Subcutaneous abdominal adipose tissue (tissue), 5 donors: ENCODE data around the gene TARBP2.

ENCODE experiments used
- H3K27ac ChIP-seq: one replicate; pipeline ENCODE4 v1.7.0; 2013; ENCODE audit warnings: low read depth, mild to moderate bottlenecking, inconsistent platforms, low read length, moderate library complexity
- H3K27me3 ChIP-seq, 5 donors: one replicate each; pipeline ENCODE4 v1.7.0; 2013; ENCODE audit warnings: low read length in 5 of 5, inconsistent platforms in 1 of 5; ENCODE audit not compliant: control insufficient read depth in 5 of 5, insufficient read depth in 4 of 5
- H3K36me3 ChIP-seq, 5 donors: one replicate each; pipeline ENCODE4 v1.7.0; 2013; ENCODE audit warnings: low read length in 5 of 5; ENCODE audit not compliant: control insufficient read depth in 5 of 5, insufficient read depth in 5 of 5
- H3K4me1 ChIP-seq, 5 donors: one replicate each; pipeline ENCODE4 v1.7.0; 2013; ENCODE audit warnings: low read length in 5 of 5, mild to moderate bottlenecking in 3 of 5, moderate library complexity in 1 of 5; ENCODE audit not compliant: control insufficient read depth in 5 of 5, insufficient read depth in 5 of 5
- H3K4me3 ChIP-seq, 5 donors: one replicate each; pipeline ENCODE4 v1.7.0; 2013; ENCODE audit warnings: low read length in 5 of 5, low read depth in 1 of 5
- H3K9ac ChIP-seq, 5 donors: one replicate each; pipeline ENCODE4 v1.7.0; 2013; ENCODE audit warnings: low read length in 5 of 5, mild to moderate bottlenecking in 4 of 5, moderate library complexity in 3 of 5
- H3K9me3 ChIP-seq, 5 donors: one replicate each; pipeline ENCODE4 v1.7.0; 2013; ENCODE audit warnings: low read length in 5 of 5; ENCODE audit not compliant: control insufficient read depth in 5 of 5
- donor health status: healthy.
- donor health status: healthy.
- donor health status: healthy.
- donor health status: healthy.
- donor health status: healthy.

Gene TARBP2

GRCh38 chr12:53493610-53494391, 7.3 kb upstream of the TARBP2 start:
- Histone ChIP-seq H3K4me3 (peak overlapping the region; percentile 44 to 74 (median 64)), H3K27ac (peak overlapping the region; percentile 52), H3K27me3 (no peaks in the 10 kb centered on the region), H3K4me1 (peaks cover 4 to 36% (median 29%) of the 10 kb centered on the region in 5 donors), H3K36me3 (no peaks in the 10 kb centered on the region), H3K9ac (peak overlapping the region in 2 of 5 donors; percentile 55 to 68), H3K9me3 (no peaks in the 10 kb centered on the region)

GRCh38 chr12:53495903-53496751, 5.0 kb upstream of the TARBP2 start:
- Histone ChIP-seq H3K27me3 (no peaks in the 10 kb centered on the region), H3K9me3 (no peaks in the 10 kb centered on the region), H3K27ac (no peak overlapping the region), H3K9ac (no peak overlapping the region), H3K4me1 (peaks cover 8 to 53% (median 43%) of the 10 kb centered on the region in 5 donors), H3K36me3 (no peaks in the 10 kb centered on the region), H3K4me3 (no peak overlapping the region)

DNA sequence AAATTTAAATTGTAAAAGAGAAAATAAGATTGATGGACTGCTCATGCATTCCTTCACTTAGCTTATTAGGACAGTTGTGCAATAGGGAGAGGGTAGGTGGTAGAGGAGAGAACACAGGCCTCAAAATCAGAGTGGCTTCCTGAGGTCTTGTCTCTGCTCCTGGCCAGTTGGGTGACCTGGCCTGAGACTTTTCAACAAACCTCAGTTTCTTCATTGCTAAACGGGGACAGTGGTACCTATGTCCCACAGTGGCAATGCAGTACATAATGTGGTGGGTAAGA, 4.4 kb upstream of the TARBP2 start:
- Histone ChIP-seq H3K4me3 (no peak overlapping the region), H3K4me1 (peaks cover 10 to 59% (median 47%) of the 10 kb centered on the region in 5 donors), H3K27me3 (no peaks in the 10 kb centered on the region), H3K27ac (no peak overlapping the region), H3K36me3 (no peaks in the 10 kb centered on the region), H3K9ac (no peak overlapping the region), H3K9me3 (no peaks in the 10 kb centered on the region)

- Histone ChIP-seq H3K9ac (peak overlapping the region in 2 of 5 donors; percentile 19 to 20), H3K27me3 (no peaks in the 10 kb centered on the region), H3K4me1 (peaks cover 15 to 60% (median 49%) of the 10 kb centered on the region in 5 donors), H3K9me3 (no peaks in the 10 kb centered on the region), H3K4me3 (no peak overlapping the region), H3K36me3 (no peaks in the 10 kb centered on the region), H3K27ac (no peak overlapping the region)
These were observed 3.6 kb upstream of the TARBP2 start for GRCh38 chr12:53497461-53497860.

- Histone ChIP-seq H3K4me3 (no peak overlapping the region), H3K27me3 (no peaks in the 10 kb centered on the region), H3K9me3 (no peaks in the 10 kb centered on the region), H3K4me1 (peaks cover 17 to 65% (median 54%) of the 10 kb centered on the region in 5 donors), H3K27ac (no peak overlapping the region), H3K36me3 (peaks cover 0 to 1% (median 0%) of the 10 kb centered on the region in 5 donors), H3K9ac (no peak overlapping the region)
These were observed 2.9 kb upstream of the TARBP2 start for GRCh38 chr12:53498235-53498630.

DNA sequence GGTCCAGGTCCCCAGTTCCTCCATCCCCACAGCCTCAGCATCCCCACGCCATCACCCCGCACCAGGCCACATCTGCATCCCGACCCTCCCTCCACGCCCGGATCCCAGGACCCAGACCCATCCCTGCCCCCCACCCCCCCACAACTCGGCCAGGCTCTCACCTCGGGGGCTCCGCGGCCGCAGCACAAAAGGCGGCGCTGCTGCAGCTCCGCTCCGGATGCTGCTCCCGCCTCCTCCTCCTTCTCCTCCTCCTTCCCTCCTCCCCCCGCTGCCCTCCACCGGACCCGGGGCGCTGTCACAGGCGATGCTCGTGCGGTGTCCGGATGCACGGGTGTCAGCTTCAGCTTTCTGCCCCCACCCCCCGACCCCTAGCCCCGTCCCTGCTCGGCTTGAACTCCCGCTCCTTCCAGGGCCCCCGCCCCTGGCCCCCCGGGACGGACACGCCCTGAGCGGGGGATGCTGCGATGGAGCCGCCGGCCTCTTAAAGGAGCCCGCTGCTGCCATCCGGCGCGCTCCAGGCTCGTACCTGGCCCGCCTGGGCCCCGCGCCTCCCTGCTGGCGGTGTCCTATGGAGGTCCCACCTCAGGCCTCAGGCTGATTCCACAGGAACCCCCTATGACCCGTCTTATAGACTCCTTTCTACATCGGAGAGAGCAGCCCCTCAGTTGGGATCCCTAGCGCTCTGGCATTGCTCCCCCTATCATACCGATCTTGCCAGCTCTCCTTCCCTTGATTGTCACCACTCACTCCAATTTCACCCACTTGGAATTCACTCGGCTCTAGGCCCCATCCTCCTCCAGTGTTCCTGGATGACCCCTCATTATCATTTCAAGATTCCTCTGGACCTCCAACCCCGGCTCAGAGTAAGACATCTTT, 1.6 kb upstream of the TARBP2 start, which contains the start of gene MAP3K12:
Gene MAP3K12, minus strand, starts transcription at position 193 of the 876 bp plus-strand sequence. CDS start 12,067 bp downstream, outside the sequence.
- Histone ChIP-seq H3K27ac (peak within 1 kb of the TSS; percentile 98), H3K4me3 (peak within 1 kb of the TSS; percentile 73 to 95 (median 84)), H3K9ac (peak within 1 kb of the TSS; percentile 92 to 94 (median 93)), H3K4me1 (peaks cover 13 to 57% (median 50%) of the 10 kb centered on the region in 5 donors), H3K9me3 (no peaks in the 10 kb centered on the region), H3K36me3 (peaks cover 0 to 13% (median 8%) of the 10 kb centered on the region in 5 donors), H3K27me3 (no peaks in the 10 kb centered on the region)

- H3K27me3 ChIP-seq = no peaks in the 10 kb centered on the region
- peaks cover 0 to 20% (median 13%) of the 10 kb centered on the region in 5 donors for H3K36me3 ChIP-seq
- H3K4me1 ChIP-seq = peaks cover 13 to 60% (median 53%) of the 10 kb centered on the region in 5 donors
- H3K9ac ChIP-seq = peak overlapping the region; percentile 92 to 94 (median 93)
- H3K9me3 ChIP-seq = no peaks in the 10 kb centered on the region
- peak overlapping the region; percentile 73 to 95 (median 84) for H3K4me3 ChIP-seq
- H3K27ac ChIP-seq = peak overlapping the region; percentile 98
These were observed 824 bp upstream of the TARBP2 start for GRCh38 chr12:53500142-53500775.

DNA sequence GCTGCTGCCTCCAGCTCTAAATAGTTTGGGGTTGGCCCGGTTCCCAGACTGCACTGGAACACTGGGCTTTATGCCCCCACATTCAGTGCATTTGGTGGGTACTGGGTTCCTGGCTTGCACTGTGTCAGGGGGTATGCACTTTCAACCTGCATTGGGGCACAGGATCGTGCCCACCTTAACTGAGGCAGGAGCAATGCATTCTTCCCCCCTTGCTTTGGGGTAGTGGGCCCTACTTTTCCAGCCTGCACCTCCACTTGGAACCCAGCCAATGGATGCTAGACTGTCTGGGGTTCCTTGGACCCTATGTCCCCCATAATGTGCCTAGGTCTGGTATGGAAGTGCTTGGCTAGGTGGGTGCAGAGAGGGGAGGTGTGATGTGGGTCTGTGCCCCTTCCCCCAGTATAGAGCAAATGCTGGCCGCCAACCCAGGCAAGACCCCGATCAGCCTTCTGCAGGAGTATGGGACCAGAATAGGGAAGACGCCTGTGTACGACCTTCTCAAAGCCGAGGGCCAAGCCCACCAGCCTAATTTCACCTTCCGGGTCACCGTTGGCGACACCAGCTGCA, 615 bp downstream of the TARBP2 start:
- Histone ChIP-seq H3K4me1 (peaks cover 13 to 57% (median 52%) of the 10 kb centered on the region in 5 donors), H3K36me3 (peaks cover 0 to 35% (median 28%) of the 10 kb centered on the region in 5 donors), H3K27ac (peak overlapping the region; percentile 98), H3K9ac (peak overlapping the region in 4 of 5 donors; percentile 84 to 94 (median 92)), H3K9me3 (no peaks in the 10 kb centered on the region), H3K27me3 (no peaks in the 10 kb centered on the region), H3K4me3 (peak overlapping the region; percentile 64 to 94 (median 84))

- peaks cover 0 to 41% (median 34%) of the 10 kb centered on the region in 5 donors for H3K36me3 ChIP-seq
- peak overlapping the region; percentile 2 to 88 (median 81) for H3K4me3 ChIP-seq
- H3K27ac ChIP-seq = peak overlapping the region; percentile 98
- H3K27me3 ChIP-seq = no peaks in the 10 kb centered on the region
- no peaks in the 10 kb centered on the region for H3K9me3 ChIP-seq
- peak overlapping the region; percentile 20 to 92 (median 46) for H3K9ac ChIP-seq
- peaks cover 13 to 56% (median 52%) of the 10 kb centered on the region in 5 donors for H3K4me1 ChIP-seq
These were observed 1.2 kb downstream of the TARBP2 start for GRCh38 chr12:53502331-53502730.
